PC-3 (cell line): ENCODE results near the gene FAM53B. TPM values are rescaled to one million over a fixed set of nuclear protein-coding genes. Genes with fewer than 3 reads are reported as not detected.

Source experiments
- ATAC-seq: fragments of 200-7000 bp; cut with Tn5 transposase; 2 replicates; pipeline ENCODE4 v1.9.1; 2020; ENCODE audit warnings: mild to moderate bottlenecking, moderate library complexity
- BruUV-seq: library from RNA; stranded (reverse); fragments of 400-500 nt; replicated peaks from 2 replicates; lab custom pipeline; 2021; lab: Mats Ljungman, UMichigan
- CTCF ChIA-PET: fragments of 300-600 bp; sonication (Branson Sonifier 250); formaldehyde crosslinking; loops from one replicate; lab custom pipeline; 2022; ENCODE audit warnings: antibody characterized with exemption; lab: Charles Lee
- POLR2A ChIA-PET: fragments of 300-600 bp; sonication (Branson Sonifier 250); formaldehyde crosslinking; loops from one replicate; lab custom pipeline; 2022; ENCODE audit warnings: antibody characterized with exemption; ENCODE audit not compliant: unreplicated experiment; lab: Charles Lee
- DNase-seq: peaks from one replicate; pipeline ENCODE4 v3.0.0-alpha.2; 2015
- H2AFZ ChIP-seq: fragments of 300-600 bp; sonication (generic); 2 replicates; pipeline ENCODE4 v1.6.0; 2016; ENCODE audit warnings: antibody characterized with exemption, low read length
- H3F3A ChIP-seq: fragments of 300-600 bp; sonication (generic); one replicate; pipeline ENCODE4 v1.6.0; 2017; ENCODE audit warnings: antibody characterized with exemption, low read length, control low read depth, mild to moderate bottlenecking; ENCODE audit not compliant: unreplicated experiment
- H3K27ac ChIP-seq: fragments of 300-600 bp; sonication (generic); 2 replicates; pipeline ENCODE4 v1.5.1; 2016; ENCODE audit warnings: mild to moderate bottlenecking, low read length
- H3K27me3 ChIP-seq: fragments of 300-600 bp; sonication (generic); 2 replicates; pipeline ENCODE4 v1.6.1; 2016; ENCODE audit warnings: low read length, mixed read lengths
- H3K36me3 ChIP-seq: fragments of 300-600 bp; sonication (generic); 2 replicates; pipeline ENCODE4 v1.6.1; 2016; ENCODE audit warnings: low read depth, mixed run types, low read length, mixed read lengths
- H3K4me1 ChIP-seq: fragments of 300-600 bp; sonication (generic); 2 replicates; pipeline ENCODE4 v1.5.1; 2016; ENCODE audit warnings: low read length; ENCODE audit not compliant: insufficient read depth
- H3K4me2 ChIP-seq: fragments of 300-600 bp; sonication (generic); 2 replicates; pipeline ENCODE4 v1.6.0; 2016; ENCODE audit warnings: low read length
- H3K4me3 ChIP-seq: fragments of 300-600 bp; sonication (generic); 2 replicates; pipeline ENCODE4 v1.5.1; 2016; ENCODE audit warnings: mild to moderate bottlenecking, low read length, mixed read lengths
- H3K79me2 ChIP-seq: fragments of 300-600 bp; sonication (generic); 2 replicates; pipeline ENCODE4 v1.6.1; 2017; ENCODE audit warnings: low read length, mixed read lengths
- H3K9ac ChIP-seq: fragments of 300-600 bp; sonication (generic); 2 replicates; pipeline ENCODE4 v1.6.0; 2016; ENCODE audit warnings: mild to moderate bottlenecking, low read length
- H3K9me2 ChIP-seq: fragments of 300-600 bp; sonication (generic); replicated peaks from 2 replicates; pipeline ENCODE4 v1.6.1; 2016; ENCODE audit warnings: mixed run types, low read length, mixed read lengths
- H3K9me3 ChIP-seq: fragments of 300-600 bp; sonication (generic); 2 replicates; pipeline ENCODE4 v1.6.1; 2016; ENCODE audit warnings: low read length, mixed read lengths
- H4K20me1 ChIP-seq: fragments of 300-600 bp; sonication (generic); 2 replicates; pipeline ENCODE4 v1.6.1; 2016; ENCODE audit warnings: low read length, mixed read lengths
- EZH2 ChIP-seq: fragments of 300-600 bp; sonication (generic); IDR thresholded peaks from one replicate; pipeline ENCODE4 v1.6.1; 2017; ENCODE audit warnings: antibody characterized with exemption, mild to moderate bottlenecking, low read length; ENCODE audit not compliant: unreplicated experiment
- EZH2phosphoT487 ChIP-seq: fragments of 300-600 bp; sonication (generic); IDR thresholded peaks from 2 replicates; pipeline ENCODE4 v1.6.1; 2018; ENCODE audit warnings: mild to moderate bottlenecking, antibody characterized with exemption, low read length, borderline replicate concordance
- intact Hi-C: fragments of 100-400 bp; cut with micrococcal nuclease; formaldehyde crosslinking; loops from 2 replicates; pipeline ENCODE4 v1.9.0; 2023
- total RNA-seq: library from RNA; depleted of rRNA; stranded (reverse); fragments of >200 nt; gene quantifications from 2 replicates; pipeline ENCODE4 v1.2.3, GENCODE V29; 2014
- TF ChIP-seq, protein P1 (sequence below): fragments of 300-600 bp; sonication (generic); conservative IDR thresholded peaks from 2 replicates; pipeline ENCODE4 v1.5.1; 2017; ENCODE audit warnings: antibody characterized with exemption, low read depth, mild to moderate bottlenecking, low read length

FAM53B gene
- total RNA-seq, 1 experiment from 2014 or later, result 19.4 TPM

DNA sequence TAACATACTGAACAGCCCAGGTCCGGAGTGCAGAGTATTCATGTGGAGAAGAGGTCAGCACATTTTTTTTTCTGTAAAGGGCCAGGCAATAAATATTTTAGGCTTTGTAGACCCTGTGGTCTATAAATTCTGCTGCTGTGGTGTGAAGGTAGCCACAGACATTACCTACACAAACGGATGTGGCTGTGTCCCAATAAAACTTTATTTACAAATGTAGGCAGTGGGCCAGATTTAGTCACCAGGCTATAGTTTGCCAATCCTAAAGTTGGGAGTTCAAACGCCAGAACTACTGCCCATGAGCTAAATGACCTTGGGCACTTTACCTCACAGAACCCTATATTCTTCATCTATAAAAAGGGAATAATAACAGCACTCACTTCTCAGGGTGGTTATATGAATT is 13.4 kb downstream of the FAM53B start:
- Histone ChIP-seq H3K9me3 (no peaks in the 10 kb centered on the region), H3K4me2 (no peak overlapping the region), H4K20me1 (no peaks in the 10 kb centered on the region), H3K36me3 (no peaks in the 10 kb centered on the region), H2AFZ (no peak overlapping the region), H3K9ac (no peak overlapping the region), H3K4me1 (no peaks in the 10 kb centered on the region), H3K9me2 (no peaks in the 10 kb centered on the region), H3K27me3 (no peaks in the 10 kb centered on the region), H3F3A (no peaks in the 10 kb centered on the region), H3K4me3 (no peak overlapping the region), H3K27ac (no peak overlapping the region), H3K79me2 (peaks cover 14% of the 10 kb centered on the region)
- BruUV-seq, result no TSS peak
- ChIA-PET CTCF (no interaction called here), POLR2A (no interaction called here)
- ATAC-seq (no peak), DNase-seq (peak; percentile 46)
- intact Hi-C loops, result no loop called here
- TF ChIP-seq EZH2phosphoT487, result no peak
- TF ChIP-seq, protein P1, sequence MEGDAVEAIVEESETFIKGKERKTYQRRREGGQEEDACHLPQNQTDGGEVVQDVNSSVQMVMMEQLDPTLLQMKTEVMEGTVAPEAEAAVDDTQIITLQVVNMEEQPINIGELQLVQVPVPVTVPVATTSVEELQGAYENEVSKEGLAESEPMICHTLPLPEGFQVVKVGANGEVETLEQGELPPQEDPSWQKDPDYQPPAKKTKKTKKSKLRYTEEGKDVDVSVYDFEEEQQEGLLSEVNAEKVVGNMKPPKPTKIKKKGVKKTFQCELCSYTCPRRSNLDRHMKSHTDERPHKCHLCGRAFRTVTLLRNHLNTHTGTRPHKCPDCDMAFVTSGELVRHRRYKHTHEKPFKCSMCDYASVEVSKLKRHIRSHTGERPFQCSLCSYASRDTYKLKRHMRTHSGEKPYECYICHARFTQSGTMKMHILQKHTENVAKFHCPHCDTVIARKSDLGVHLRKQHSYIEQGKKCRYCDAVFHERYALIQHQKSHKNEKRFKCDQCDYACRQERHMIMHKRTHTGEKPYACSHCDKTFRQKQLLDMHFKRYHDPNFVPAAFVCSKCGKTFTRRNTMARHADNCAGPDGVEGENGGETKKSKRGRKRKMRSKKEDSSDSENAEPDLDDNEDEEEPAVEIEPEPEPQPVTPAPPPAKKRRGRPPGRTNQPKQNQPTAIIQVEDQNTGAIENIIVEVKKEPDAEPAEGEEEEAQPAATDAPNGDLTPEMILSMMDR, result no peak
- no peak for TF ChIP-seq EZH2

DNA sequence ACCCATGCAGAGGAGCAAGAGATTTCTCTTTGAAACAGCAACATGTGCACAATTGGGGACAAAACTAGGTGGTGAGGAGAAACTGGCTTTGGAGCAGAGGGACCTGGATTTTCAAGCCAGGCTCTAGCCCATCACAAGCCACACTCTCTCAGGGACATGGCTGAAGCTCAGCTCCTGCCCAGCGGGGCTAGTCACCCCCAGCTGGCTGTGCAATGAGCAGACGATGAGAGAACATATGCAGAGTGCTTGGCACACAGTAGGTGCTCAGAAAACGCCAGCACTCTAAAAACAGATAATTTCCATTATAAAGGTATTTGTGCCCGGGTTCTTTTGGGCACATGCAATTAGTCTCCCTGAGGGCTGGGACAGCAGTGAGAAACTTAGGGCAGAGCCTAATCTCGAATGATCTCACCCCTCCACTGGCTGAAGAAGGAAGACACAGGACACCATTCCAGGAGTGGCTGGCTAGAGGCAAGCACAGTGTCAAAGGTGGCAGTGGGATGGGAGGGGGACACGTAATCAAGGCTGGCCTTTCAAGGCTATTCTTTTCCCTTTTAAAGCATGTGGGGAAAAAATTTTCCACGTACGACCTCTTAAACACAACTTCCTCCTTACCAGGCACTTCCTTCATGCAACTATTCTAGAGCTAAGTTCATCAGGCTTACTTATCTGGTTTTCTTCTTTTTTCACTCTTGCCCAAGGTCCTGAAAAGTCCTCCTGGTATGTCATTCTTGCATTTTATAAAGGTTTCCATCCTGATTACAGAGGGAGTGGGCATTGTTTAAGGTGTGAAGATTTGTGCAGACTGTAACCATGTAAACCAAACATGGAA is 15.1 kb downstream of the FAM53B start:
- H4K20me1 ChIP-seq, result no peaks in the 10 kb centered on the region
- no peak overlapping the region for H3K27ac ChIP-seq
- ATAC-seq (no peak), DNase-seq (no peak)
- H3K4me2 ChIP-seq, result no peak overlapping the region
- no peak overlapping the region for H2AFZ ChIP-seq
- H3K9me2 ChIP-seq, result no peaks in the 10 kb centered on the region
- ChIA-PET CTCF (no interaction called here), POLR2A (no interaction called here)
- TF ChIP-seq, protein P1, result no peak
- TF ChIP-seq EZH2, result no peak
- no peak for TF ChIP-seq EZH2phosphoT487
- H3F3A ChIP-seq, result no peaks in the 10 kb centered on the region
- H3K4me1 ChIP-seq, result no peaks in the 10 kb centered on the region
- H3K9me3 ChIP-seq, result no peaks in the 10 kb centered on the region
- H3K36me3 ChIP-seq, result no peaks in the 10 kb centered on the region
- H3K4me3 ChIP-seq, result no peak overlapping the region
- no peak overlapping the region for H3K9ac ChIP-seq
- no peaks in the 10 kb centered on the region for H3K27me3 ChIP-seq
- intact Hi-C loops, result no loop called here
- BruUV-seq, result no TSS peak
- H3K79me2 ChIP-seq, result 0 out of 2 replicates have a peak, but pooled peaks cover 2% of the 10 kb centered on the region
